A673 (cell line): ENCODE measurements around the gene DNAI1.

Source experiments
- CTCF ChIP-seq: fragments of 300-800, 200-600 bp; sonication (generic); conservative IDR thresholded peaks from 2 replicates; pipeline ENCODE4 v1.5.1; 2017; ENCODE audit warnings: low read depth, mild to moderate bottlenecking, antibody characterized with exemption, low read length, moderate library complexity, mixed read lengths
- EZH2 ChIP-seq: fragments of 200-600 bp; sonication (generic); IDR thresholded peaks from 2 replicates; pipeline ENCODE4 v1.6.1; 2017; ENCODE audit warnings: borderline replicate concordance, low read depth, mild to moderate bottlenecking, mixed read lengths, antibody characterized with exemption, low read length; ENCODE audit not compliant: poor library complexity, severe bottlenecking

- TF ChIP-seq CTCF, result no peak
- no peak for TF ChIP-seq EZH2
Observed at GRCh38 chr9:34540827-34541226, 82.2 kb downstream of the DNAI1 start.
